ENCODE data around the gene RPS27L. TPM values are rescaled to one million over a fixed set of nuclear protein-coding genes. Genes with fewer than 3 reads are reported as not detected.

Gene RPS27L
- total and polyA plus RNA-seq, 9 of the 15 experiments (the other 6 are each of a cell fraction or from before 2014, with no cell fraction given): 72.2 to 382 (median 116) TPM

DNA sequence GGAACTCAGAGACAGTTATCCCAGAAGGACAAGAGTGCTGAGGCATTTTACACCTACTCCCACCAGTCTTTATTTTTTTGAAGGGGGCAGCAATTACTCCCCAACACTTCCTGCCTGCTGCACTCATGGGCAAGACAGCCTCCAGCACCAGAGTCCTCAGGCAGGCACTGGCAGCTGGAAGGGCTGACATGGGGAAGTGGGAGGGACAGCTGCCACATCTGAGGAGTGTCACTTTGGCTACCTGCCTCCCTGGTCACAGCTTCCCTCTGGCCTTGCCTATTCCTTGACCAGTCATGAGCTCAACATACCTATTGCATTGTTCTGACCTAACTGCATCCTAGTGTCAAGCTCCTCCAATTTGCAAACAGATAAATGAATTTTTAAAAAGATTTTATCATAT is 45.8 kb downstream of the RPS27L start (continued):
- TF ChIP-seq, protein P1, sequence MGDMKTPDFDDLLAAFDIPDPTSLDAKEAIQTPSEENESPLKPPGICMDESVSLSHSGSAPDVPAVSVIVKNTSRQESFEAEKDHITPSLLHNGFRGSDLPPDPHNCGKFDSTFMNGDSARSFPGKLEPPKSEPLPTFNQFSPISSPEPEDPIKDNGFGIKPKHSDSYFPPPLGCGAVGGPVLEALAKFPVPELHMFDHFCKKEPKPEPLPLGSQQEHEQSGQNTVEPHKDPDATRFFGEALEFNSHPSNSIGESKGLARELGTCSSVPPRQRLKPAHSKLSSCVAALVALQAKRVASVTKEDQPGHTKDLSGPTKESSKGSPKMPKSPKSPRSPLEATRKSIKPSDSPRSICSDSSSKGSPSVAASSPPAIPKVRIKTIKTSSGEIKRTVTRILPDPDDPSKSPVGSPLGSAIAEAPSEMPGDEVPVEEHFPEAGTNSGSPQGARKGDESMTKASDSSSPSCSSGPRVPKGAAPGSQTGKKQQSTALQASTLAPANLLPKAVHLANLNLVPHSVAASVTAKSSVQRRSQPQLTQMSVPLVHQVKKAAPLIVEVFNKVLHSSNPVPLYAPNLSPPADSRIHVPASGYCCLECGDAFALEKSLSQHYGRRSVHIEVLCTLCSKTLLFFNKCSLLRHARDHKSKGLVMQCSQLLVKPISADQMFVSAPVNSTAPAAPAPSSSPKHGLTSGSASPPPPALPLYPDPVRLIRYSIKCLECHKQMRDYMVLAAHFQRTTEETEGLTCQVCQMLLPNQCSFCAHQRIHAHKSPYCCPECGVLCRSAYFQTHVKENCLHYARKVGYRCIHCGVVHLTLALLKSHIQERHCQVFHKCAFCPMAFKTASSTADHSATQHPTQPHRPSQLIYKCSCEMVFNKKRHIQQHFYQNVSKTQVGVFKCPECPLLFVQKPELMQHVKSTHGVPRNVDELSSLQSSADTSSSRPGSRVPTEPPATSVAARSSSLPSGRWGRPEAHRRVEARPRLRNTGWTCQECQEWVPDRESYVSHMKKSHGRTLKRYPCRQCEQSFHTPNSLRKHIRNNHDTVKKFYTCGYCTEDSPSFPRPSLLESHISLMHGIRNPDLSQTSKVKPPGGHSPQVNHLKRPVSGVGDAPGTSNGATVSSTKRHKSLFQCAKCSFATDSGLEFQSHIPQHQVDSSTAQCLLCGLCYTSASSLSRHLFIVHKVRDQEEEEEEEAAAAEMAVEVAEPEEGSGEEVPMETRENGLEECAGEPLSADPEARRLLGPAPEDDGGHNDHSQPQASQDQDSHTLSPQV (IDR thresholded peaks at IDR 0.05): no peak
- TF ChIP-seq TSHZ1 (CRISPR knock-in tag; IDR thresholded peaks at IDR 0.05) (no peak), CBX5 (IDR thresholded peaks at IDR 0.05; ENCODE audit: borderline replicate concordance, low read depth) (no peak)

Data from K562 (cell line).